ENCODE results near the gene ZPR1.
"Not testable (repeated sequence)": the region's sequence is repeated elsewhere in the genome, so short reads cannot be mapped to it uniquely, and the experiment has no call there.

Gene ZPR1

DNA sequence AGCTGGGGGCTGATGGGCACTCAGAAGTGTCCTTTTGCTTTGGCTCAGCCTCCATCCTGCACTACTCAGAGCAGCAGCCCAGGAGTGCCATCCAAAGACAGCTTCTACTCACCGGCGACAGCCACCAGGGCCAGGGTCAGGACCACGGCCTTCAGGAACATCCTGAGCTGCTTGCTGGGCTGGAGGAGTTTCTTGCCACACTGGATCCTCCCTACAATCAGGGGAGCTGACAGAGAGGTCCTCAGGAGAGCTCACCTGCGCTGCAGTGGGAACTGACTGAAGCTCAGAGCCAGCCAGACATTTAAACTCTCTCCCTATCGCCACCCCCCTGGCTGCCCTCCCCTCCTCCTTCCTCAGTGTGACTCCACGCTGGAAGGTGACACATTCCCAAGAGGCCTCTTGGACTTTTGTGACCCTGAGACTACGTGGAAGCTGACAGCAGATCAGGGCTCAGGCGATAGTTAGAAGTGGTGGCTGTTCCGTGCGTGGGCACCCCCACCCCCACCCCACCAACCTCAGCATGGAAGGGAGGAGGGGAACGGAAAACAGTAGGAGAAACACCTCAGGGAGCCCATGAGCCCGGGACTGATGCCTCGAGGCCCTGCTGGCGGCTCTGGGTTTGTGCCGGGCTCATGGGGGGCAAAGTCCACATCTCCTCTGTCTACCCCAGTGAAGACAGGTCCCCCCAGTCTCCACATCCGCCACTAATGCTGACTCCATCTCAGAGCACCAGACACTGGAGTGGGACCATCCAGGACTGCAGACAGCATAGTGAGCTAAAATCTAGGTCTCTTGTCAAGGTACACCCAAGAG, 35.4 kb upstream of the ZPR1 start, which contains the start of gene APOA4:
Gene APOA4 (minus strand): TSS at position 274 of the 813 bp plus-strand sequence. CDS start 113 bp downstream, at position 161.
- no peak for DNase-seq

DNA sequence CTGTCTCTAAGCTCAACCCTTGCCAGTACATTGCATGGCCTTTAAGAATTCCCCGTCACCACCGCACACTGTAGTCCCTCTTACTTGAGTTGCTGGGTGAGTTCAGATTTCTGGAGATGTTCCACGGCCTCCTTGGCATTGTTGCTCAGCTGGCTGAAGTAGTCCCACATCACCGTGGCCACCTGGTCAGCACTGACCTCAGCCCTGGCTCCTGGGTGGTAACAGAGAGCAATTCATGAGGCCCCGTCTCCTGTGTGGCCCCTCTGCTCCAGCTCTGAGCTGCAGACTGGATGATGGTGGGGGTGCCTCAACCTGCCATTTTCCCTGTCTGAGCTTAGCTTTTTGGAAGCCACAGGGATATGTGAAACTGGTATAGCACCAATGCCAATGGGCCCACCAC, 34.8 kb upstream of the ZPR1 start:
- DNase-seq = no peak

DNA sequence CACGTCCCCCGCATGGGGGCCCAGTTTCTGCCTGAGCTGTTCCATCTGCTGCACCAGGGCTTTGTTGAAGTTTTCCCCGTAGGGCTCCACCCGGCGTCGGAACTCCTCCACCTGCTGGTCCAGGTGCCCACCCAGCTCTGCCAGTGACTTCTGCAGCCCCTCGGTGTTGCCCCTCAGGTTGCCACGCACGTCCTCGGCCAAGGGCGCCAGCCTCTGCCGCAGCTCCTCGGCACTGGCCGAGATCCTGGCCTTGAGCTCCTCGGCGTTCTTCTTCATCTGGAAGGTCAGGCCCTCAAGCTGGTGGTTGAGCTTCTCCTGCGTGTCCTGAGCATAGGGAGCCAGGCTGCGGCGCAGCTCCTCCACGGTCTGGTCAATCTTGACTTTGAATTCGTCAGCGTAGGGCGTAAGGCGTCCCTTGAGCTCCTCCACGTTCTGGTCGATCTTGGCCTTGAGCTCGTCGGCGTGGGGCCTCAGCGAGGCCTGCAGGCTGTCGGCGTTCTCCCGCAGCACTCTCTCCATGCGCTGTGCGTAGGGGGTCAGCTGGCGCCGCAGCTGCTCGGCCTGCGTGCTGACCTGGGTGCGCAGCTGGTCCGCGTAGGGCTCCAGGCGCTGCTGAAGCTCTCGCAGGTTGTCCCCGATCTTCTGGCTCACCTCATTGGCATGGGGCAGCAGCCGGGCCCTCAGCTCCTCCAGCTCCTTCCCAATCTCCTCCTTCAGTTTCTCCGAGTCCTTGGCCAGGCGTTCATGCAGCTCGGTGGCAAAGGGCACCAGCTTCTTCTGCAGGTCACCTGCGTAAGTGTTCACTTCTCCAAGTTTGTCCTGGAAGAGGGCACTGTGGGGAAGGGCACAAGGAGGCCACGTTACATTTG, 33.5 kb upstream of the ZPR1 start:
- no peak for DNase-seq

DNA sequence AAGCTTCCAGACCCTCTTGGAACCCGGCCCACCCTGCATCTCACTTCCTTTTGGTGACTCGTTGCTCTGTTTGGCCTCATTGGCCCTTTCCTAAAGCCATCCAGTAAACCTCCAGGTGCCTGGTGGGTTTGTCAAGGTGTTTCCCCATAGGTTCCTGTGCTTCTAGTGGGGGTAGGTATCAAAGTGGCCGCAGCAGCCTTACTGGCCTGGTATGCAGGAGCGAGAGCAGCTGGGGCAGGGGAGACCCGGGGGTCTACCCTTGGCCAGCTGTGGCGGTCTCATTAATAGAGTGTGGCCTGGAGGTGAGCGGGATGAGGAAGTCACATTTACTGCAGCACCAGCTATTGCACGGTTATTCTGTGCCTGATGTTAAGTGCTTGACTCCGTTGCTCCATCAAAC, 31.2 kb upstream of the ZPR1 start:
- no peak for DNase-seq

DNA sequence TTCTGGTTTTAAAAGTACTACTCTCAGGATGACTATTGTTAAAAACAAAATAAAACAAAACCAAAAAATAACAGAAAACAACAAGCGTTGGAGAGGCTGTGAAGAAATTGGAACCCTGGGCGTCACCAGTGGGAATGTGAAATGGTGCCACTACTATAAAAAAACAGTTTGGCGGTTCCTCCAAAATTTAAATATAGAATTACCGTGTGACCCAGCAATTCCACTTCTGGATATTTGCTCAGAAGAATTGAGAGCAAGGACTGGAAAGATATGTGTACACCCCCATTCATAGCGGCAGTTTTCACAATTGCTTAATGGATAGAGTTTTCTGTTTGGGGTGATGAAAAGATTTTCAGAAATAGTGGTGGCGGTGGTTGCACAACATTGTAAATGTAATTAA, 26.7 kb upstream of the ZPR1 start:
- DNase-seq = no peak

DNA sequence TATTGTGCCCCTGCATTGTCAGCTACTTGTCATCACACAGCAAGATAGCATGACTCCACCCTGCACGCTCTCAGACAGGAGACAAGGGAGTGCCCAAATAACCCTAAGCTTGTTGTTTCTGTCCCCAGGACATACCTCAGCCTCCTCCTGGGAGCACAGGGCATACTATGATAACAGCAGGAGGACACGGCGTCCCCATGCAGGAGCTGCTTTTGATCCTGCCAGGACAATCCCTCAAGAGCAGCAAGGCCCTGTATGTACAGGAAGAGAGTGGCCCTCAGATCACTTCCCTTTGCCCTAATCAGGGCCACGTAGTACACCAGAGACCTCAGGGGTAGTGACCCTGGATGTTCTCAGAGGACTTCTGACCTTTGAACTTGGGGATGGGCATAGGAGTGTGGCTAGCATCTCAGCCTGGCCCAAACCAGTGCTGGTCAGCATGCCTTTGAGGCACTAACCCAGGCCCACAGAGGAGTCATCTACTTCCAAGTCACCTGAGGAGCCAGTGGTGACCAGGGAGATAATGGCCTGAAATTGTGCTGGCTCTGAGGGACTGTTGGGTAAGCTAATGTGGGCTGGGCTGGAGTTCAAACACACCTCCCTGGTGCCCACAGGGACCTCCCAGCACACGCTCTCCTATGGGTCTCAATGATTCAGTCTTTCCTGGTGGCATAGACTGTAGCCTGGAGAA, 26.1 kb upstream of the ZPR1 start:
- DNase-seq = no peak

DNA sequence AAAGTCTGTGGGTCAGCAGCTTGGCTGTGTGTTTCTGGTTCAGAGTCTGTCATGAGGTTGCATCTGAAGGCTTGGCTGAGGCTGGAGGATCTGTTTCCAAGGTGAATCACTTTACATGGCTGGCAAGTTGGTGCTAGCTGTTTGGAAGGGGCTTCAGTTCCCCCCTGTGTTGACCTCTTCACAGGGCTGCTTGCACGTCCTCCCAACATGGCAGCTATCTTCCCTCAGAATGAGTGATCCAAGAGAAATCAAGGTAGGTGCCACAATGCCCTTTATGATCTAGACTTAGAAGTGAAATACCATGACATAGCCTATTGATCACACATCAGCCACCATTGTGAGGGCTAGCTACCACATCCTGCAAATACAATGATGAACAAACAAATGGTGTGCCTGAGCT, 25.3 kb upstream of the ZPR1 start:
- no peak for DNase-seq

DNA sequence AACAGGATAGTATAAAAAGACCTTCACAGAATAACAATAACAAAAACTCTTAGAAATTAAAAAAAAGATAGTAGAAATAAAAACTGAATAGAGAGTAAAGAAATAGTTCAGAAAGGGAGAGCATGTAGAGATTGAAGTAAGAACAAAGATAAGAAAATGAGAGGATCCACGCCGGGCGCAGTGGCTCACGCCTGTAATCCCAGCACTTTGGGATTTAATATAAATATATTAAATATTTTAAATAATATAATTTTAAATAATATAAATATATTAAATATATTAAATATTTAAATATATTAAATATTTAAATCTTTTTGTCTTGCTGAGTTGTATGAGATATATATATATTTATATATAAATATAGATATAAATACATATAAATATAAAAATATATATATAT, 24.3 kb upstream of the ZPR1 start:
- DNase-seq = no peak

DNA sequence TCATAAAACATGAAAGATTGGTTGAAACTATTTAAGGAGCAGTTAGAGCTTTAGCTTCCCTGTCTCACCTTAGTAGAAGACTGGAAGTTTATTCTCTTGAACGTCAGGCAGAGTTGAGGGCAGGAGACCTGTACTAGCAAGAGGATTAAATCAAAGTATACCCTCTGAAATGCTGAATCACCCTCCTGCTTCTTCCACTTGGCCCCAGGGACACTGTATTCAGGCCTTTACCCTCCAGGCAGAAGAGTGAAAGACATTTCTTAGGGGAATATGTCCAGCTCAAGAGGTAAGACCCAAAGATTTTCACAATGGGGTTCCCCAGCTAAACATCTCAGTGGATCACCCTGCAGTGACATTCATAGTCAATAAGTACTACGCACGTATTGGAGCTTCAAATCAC, 23.4 kb upstream of the ZPR1 start:
- DNase-seq = no peak

DNA sequence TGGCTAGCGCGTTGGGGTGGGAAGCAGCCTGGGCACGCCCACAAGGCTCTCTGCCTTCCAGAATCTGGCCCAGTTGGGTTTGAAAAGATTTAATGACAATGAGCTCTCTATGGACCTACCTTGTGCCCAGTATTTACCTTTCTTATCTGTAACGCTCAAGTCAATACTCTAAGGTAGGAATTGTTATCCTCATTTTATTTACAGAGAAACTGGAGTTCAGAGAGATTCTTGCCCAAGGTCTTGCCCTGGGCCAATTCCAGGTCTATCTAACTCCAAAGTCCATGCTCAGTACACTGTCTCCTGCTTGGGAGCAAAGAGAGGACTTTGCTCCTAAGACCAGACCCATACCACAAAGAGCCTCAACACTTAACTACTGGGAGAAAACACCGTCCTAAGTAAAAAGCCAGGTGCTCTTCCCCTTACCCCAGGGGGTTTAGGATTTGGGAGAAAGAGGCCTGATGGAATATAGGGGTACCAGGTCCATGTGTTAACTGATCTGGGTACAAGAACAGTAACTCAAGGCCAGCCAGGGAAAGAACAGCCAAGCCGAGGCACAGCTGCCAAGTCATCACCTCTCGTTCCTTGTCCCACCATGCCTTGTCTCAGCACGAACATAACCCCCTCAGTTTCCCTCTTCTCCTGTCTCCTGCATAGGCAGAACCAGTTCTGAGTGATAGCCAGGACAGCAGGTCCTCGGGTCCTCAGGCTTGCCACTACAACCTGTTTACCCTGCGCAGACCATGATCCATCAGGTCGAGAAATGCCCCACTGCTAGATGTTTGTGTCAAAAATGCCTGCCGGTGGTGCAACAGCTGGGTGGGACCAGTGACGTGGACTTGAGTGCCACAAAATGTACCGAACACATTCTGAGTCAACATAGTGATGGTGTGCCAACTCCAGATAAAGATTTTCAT, 20.7 kb upstream of the ZPR1 start:
- DNase-seq = no peak

DNA sequence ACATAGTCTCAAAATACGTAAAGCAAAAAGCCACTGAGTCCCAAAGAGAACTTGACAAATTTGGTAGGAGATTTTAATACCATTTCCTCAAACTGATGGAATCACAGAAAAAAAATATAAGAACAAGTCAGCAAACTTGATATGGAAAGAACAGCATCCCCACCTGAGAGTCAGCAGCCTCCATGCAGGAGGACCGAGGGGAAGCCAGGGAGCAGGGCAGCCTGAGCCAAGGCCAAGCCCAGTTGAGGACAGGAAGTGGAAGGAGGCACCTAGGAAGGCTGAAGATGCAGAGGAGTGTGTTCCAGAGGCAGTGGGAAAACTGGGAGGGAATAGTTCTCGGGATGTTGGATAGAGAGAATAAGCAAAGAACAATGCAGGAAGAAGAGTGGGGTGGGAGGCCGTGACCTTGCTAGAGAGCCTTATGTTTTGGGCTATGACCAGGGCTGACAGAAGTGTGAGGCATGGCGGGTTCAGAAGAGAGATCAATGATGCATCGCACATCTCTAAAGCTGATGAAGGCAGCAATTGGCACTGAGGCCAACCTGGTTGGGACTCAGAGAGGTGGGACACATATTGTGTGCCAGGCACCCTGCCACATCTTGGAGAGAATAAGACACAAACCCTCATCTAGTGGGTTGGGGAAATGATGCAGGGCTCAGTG, 19.9 kb upstream of the ZPR1 start:
- no peak for DNase-seq

DNA sequence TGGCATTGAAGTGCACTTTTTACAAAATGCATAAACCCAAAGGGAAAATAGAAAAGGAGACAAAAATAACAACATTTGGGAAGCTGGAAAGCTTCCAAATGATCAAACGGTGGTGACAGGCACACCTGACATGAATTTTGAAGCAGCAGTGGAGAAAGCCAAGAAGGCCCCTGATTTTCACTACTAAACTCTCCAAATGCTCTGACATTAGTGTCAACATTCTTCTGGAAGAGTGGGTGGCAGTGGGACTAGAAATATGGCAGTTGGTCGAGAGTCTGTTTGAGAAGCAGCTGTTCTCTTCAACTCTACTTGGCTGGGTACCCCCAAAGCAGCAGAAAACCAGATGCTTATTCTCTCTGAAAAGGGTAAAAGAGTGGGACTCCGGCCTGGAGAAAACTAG, 16.2 kb upstream of the ZPR1 start:
- DNase-seq = no peak

DNA sequence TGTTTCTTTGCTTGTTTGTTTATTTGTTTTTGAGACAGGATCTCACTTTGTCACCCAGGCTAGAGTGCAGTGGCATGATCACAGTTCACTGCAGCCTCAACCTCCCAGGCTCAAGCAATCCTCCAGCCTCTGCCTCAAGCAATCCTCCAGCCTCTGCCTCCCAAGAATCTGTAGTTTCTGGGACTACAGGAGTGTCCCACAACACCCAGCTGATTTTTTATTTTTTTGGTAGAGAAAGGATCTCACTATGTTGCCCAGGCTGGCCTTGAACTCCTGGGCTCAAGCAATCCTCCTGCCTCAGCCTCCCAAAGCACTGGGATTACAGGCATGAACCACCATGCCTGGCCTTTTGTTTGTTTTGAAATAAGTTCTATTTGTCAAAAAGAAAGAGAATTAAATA, 13.8 kb upstream of the ZPR1 start:
- not testable (repeated sequence) for DNase-seq

DNA sequence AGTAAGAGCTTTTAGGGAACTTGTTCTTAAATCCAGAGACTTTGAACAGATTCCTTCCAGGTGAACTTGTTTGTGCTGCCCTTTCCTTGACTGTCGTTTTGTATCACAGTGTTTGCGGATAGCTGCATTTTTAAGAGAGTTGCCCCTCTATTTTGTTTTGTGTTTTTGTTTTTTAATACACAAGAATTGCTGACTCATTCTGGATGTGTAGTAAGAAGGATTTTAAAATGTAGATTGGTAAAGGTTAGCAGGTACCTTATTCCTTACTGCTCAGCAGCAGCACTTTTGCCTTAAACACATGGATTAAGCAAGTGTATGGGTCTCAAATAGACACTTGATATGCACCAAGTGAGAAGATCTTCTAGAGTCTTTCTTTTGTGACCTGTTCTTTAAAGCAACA, 12.8 kb upstream of the ZPR1 start:
- DNase-seq = no peak

DNA sequence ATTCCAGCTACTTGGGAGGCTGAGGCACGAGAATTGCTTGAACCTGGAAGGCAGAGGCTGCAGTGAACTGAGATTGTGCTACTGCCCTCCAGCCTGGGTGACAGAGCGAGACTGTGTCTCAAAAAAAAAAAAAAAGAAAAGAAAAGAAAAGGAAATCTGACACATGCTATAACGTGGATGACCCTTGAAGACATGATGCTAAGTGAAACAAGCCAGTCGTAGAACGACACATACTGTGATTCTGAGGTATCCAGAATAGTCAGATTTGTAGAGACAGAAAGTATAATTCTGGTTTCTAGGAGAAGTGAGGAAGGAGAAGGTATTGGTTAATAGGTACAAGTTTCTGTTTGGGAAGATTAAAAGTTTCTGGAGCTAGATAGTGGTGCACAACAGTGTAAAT, 10.5 kb upstream of the ZPR1 start:
- DNase-seq = no peak

DNA sequence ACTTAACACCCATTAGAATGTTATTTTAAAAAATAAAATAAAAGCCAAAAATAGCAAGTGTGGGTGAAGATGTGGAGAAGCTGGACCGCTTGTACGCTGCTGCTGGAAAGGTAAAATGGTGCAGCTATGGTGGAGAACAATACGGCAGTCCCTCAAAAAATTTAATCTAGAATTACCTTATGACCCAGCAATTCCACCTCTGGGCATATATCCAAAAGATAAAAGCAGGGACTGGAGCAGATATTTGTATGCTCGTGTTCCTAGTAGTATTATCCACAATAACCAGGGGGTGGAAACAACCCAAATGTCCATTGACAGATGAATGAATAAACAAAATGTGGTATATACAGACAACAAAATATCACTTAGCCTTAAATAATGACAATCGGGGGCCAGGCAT, 10.0 kb upstream of the ZPR1 start:
- no peak for DNase-seq

DNA sequence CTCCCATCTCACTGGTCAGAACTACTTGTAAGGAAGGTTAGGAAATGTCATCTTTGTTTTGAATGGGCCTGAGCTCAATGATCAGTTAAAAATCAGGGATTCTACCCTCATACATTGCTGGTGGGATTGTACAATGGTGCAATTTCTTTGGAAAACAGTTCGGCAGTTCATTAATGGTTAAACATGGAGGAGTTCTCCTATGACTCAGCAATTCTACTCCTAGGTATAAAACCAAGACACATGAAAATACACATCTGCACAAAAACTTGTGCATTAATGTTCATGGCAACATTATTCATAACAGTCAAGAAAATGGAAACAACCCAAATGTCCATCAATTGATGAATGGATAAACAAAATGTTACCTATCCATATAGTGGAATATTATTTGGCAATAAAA, 8.7 kb upstream of the ZPR1 start:
- DNase-seq = no peak

DNA sequence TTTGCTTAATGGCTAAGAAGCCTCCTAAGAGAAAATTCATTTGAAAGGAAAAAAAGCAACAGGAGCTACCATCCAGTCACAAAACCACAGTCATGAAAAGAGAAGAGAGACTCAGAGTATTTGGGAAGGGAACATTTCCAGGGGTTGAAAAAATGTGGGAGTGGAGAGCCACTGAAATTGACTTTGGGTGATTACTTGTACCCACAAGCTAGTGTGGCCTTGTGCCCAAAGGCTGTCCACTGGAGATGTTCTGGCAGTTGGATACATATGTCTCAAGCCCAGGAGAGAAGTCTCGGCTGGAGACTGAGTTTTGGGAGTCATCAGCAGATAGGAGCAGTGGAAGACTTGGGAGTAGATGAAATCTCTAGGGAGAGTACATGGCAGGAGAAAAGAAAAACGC, 7.0 kb upstream of the ZPR1 start:
- DNase-seq = no peak

DNA sequence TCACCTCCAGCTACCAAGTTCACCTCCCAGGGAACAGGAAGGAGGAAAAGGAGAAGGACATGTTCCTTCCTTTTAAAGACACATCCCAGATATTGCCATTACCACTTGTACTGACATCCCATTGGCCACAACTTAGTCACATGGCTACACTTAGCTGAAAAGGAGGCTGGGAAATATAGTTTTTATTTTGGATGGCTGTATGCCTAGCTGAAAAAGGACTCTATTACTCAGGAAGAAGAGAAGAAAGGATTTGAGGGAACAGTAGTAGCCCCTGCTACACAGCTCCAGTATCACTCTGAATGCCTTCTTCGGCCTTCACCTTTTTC, 5.9 kb upstream of the ZPR1 start:
- peak; percentile 3 for DNase-seq

DNA sequence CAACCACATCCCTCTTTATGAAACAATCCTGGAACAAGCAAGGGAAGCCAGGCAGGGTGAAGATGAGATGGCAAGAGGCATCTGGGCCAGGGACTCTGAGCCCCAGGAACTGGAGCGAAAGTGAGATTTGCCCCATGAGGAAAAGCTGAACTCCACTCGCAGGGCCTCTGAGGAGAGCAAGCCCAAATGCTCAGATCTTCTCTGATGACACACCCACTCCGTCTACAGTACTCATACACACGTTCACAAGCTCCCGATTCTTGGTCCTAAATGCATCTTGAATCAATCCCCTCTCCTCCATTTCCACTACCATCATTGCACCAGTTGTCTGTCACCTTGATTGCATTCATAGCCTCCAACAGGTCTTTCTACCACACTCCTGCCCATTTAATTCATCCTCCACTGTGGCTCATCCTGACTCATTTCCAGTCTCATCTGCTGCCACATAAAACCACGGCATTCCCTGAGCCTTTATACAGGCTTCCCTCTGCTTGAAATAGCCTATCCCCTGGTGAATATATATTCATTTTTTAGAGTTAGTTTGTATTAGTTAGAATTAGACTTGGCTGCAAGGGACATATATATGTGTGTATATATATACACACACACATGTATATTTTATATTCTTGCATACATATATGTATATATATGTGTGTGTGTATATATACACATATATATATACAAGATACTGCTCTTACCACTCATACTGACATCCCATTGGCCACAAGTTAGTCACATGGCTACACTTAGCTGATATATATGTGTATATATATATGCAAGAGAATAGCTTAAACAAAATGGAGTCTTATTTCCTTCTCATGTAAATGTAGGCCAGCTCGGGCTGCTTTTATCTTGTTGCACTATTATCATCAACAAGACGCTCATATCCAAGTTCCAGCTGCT, 5.3 kb upstream of the ZPR1 start:
- DNase-seq = no peak

Measured in GDM1 (cell line).